Stomach (tissue), 9 donors: ENCODE results near the gene BRCA2. TPM values are rescaled to one million over a fixed set of nuclear protein-coding genes. Genes with fewer than 3 reads are reported as not detected.

ENCODE experiments used
- DNase-seq, 2 donors: peaks; one replicate each; pipeline versions ENCODE4 v3.0.0 to v3.0.0-alpha.2; 2013 to 2019
- H3K27ac ChIP-seq, 5 donors: fragments of 200-600 bp in 4 of 5; sonication (generic) in 4 of 5; one replicate each; pipeline ENCODE4 v1.5.1; 2013 to 2019; ENCODE audit warnings: mild to moderate bottlenecking in 1 of 5, moderate library complexity in 1 of 5
- H3K27me3 ChIP-seq, 3 donors: fragments of 200-600 bp; sonication (generic); one replicate each; pipeline ENCODE4 v1.5.1; 2017 to 2019; ENCODE audit warnings: mixed run types in 1 of 3
- H3K36me3 ChIP-seq, 4 donors: fragments of 200-600 bp; sonication (generic); 1 replicate in 3 of 4; 2 replicates in 1 of 4; pipeline ENCODE4 v1.5.1; 2016 to 2019
- H3K4me1 ChIP-seq, 4 donors: fragments of 200-600 bp; sonication (generic); one replicate each; pipeline ENCODE4 v1.5.1; 2016 to 2019
- H3K4me3 ChIP-seq, 4 donors: fragments of 200-600 bp; sonication (generic) in 3 of 4; one replicate each; pipeline ENCODE4 v1.5.1; 2016 to 2019; ENCODE audit warnings: mild to moderate bottlenecking in 1 of 4
- H3K9me3 ChIP-seq, 4 donors: fragments of 200-600 bp; sonication (generic); one replicate each; pipeline ENCODE4 v1.5.1; 2016 to 2019
- CTCF ChIP-seq, 7 experiments: fragments of 450-650 bp in 4 of 7; fragments of 200-600 bp in 3 of 7; sonication (generic) in 3 of 7; IDR thresholded peaks; one replicate each; pipeline ENCODE4 v1.5.1; 2016 to 2019; ENCODE audit warnings: antibody characterized with exemption in 7 of 7, control low read depth in 2 of 7, mild to moderate bottlenecking in 1 of 7
- EP300 ChIP-seq: sonication (generic); formaldehyde crosslinking; IDR thresholded peaks from one replicate; pipeline ENCODE4 v1.6.1; 2017; ENCODE audit warnings: antibody characterized with exemption
- POLR2A ChIP-seq, 4 donors: fragments of 450-650 bp; IDR thresholded peaks; one replicate each; pipeline ENCODE4 v1.6.1; 2016; ENCODE audit warnings: antibody characterized with exemption in 4 of 4, control low read depth in 2 of 4, mild to moderate bottlenecking in 1 of 4, moderate library complexity in 1 of 4
- POLR2AphosphoS5 ChIP-seq, 3 donors: sonication (generic); formaldehyde crosslinking; IDR thresholded peaks; one replicate each; pipeline ENCODE4 v1.6.1; 2016; ENCODE audit warnings: antibody characterized with exemption in 3 of 3
- WGBS, 5 donors: extraction: QIAGEN DNeasy Blood & Tissue Kit in 3 of 5; methylation state at CpG; one replicate each; pipeline versions ENCODE4 v1.1.5 to v1.1.7; 2013 to 2018; 5-methylcytosine and 5-hydroxymethylcytosine counted together
- intact Hi-C: fragments of 100-400 bp; cut with DNase I; formaldehyde crosslinking; loops from one replicate; pipeline ENCODE4 v1.15.1; 2023; ENCODE audit warnings: low total_unique reads
- polyA plus RNA-seq, 3 donors: library from polyadenylated mRNA; stranded (reverse); fragments of 200-250 nt; gene quantifications; one replicate each; pipeline ENCODE4 v1.2.3, GENCODE V29; 2013
- total RNA-seq, 5 donors: library from RNA; depleted of rRNA; stranded (reverse); fragments of >200 nt; gene quantifications; one replicate each; pipeline versions ENCODE4 v1.1.0 to v1.2.3, GENCODE V29; 2014 to 2016
- donor health status: healthy with polysubstance abuse.
- donor health status: Bipolar disorder and iron deficiency.
- donor health status: healthy.

The BRCA2 gene
- total and polyA plus RNA-seq, 8 donors: 0.53 to 16.2 (median 1.2) TPM

GRCh38 chr13:32403108-32403507, 87.8 kb downstream of the BRCA2 start:
- no peak for DNase-seq
- H3K4me3 ChIP-seq: no peak overlapping the region
- H3K9me3 ChIP-seq: no peaks in the 10 kb centered on the region
- H3K36me3 ChIP-seq: peaks cover 3 to 69% (median 38%) of the 10 kb centered on the region in 4 donors
- TF ChIP-seq POLR2A (IDR thresholded peaks at IDR 0.05): no peak
- H3K4me1 ChIP-seq: no peaks in the 10 kb centered on the region
- intact Hi-C loops: no loop called here
- WGBS, 5 donors: 85 to 99% (median 92%) methylated on average over 4 of the region's 4 CpGs
- H3K27ac ChIP-seq: no peak overlapping the region
- H3K27me3 ChIP-seq: no peaks in the 10 kb centered on the region

GRCh38 chr13:32407854-32408253, 92.5 kb downstream of the BRCA2 start:
- H3K4me3 ChIP-seq: no peak overlapping the region
- H3K36me3 ChIP-seq: peaks cover 3 to 52% (median 30%) of the 10 kb centered on the region in 4 donors
- TF ChIP-seq POLR2A (IDR thresholded peaks at IDR 0.05) (no peak), CTCF (IDR thresholded peaks at IDR 0.05) (no peak), POLR2AphosphoS5 (IDR thresholded peaks at IDR 0.05) (no peak), EP300 (no peak)
- WGBS, 5 donors: 86 to 94% (median 92%) methylated on average over 6 of the region's 6 CpGs
- no peaks in the 10 kb centered on the region for H3K9me3 ChIP-seq
- no peaks in the 10 kb centered on the region for H3K27me3 ChIP-seq
- H3K4me1 ChIP-seq: peaks cover 0 to 5% (median 2%) of the 10 kb centered on the region in 4 donors
- intact Hi-C loops: no loop called here
- no peak overlapping the region for H3K27ac ChIP-seq
- DNase-seq: no peak

DNA sequence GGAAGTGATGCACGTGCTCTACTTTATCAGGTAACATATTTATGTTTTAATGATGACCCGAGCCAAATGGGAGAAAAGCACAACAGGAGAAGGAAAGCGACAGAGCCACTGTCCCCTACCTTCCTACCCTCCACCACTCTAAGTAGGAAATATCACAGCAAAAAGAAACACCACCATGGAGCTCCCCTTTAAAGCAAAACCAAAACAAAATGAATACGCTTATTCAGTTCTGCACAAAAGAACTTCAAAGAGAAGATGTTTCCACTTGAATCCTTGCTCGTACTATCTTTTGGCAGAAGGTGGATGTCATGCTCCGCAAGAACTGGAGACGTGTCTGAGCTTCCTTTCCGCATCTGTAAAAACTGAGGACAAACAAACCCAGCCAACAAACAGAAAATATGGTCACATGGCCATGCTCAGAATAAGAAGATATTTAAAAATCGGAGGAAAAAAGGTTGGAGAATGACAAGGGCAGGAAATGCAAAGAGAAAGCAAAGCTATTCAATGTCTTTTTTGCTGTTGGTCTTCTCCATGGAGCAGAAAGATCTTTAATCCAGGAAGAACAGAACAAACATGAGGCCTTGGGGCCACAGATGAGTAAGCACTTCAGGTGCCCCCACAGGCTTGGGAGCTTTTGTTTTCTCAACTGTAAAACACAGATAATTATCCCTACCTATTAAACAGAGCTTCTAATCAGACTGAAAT, 93.1 kb downstream of the BRCA2 start:
- H3K27me3 ChIP-seq: no peaks in the 10 kb centered on the region
- intact Hi-C loops: no loop called here
- no peaks in the 10 kb centered on the region for H3K9me3 ChIP-seq
- H3K4me1 ChIP-seq: peaks cover 0 to 5% (median 2%) of the 10 kb centered on the region in 4 donors
- H3K27ac ChIP-seq: no peak overlapping the region
- TF ChIP-seq CTCF (IDR thresholded peaks at IDR 0.05) (no peak), POLR2AphosphoS5 (IDR thresholded peaks at IDR 0.05) (no peak), POLR2A (IDR thresholded peaks at IDR 0.05) (no peak), EP300 (no peak)
- WGBS, 5 donors: 87 to 95% (median 91%) methylated on average over 9 of the region's 9 CpGs
- no peak overlapping the region for H3K4me3 ChIP-seq
- H3K36me3 ChIP-seq: peaks cover 3 to 46% (median 26%) of the 10 kb centered on the region in 4 donors
- DNase-seq: no peak

- Histone ChIP-seq H3K36me3 (peaks cover 3 to 41% (median 24%) of the 10 kb centered on the region in 4 donors), H3K27me3 (no peaks in the 10 kb centered on the region), H3K27ac (no peak overlapping the region), H3K4me1 (peaks cover 0 to 5% (median 2%) of the 10 kb centered on the region in 4 donors), H3K4me3 (no peak overlapping the region), H3K9me3 (no peaks in the 10 kb centered on the region)
- WGBS, 5 donors: 86 to 94% (median 89%) methylated on average over 6 of the region's 6 CpGs
- intact Hi-C loops: no loop called here
- TF ChIP-seq CTCF (IDR thresholded peaks at IDR 0.05) (no peak), POLR2A (IDR thresholded peaks at IDR 0.05) (no peak), POLR2AphosphoS5 (IDR thresholded peaks at IDR 0.05) (no peak), EP300 (no peak)
- no peak for DNase-seq
Measured at GRCh38 chr13:32409001-32409313, 93.6 kb downstream of the BRCA2 start.
